GM12892 (cell line): ENCODE results near the gene CLK2.

Experiments
- POLR2A ChIP-seq: IDR thresholded peaks from 2 replicates; pipeline ENCODE4 v1.6.1; 2011; ENCODE audit warnings: low read depth, low read length, control low read depth
- POLR2AphosphoS5 ChIP-seq: IDR thresholded peaks from 2 replicates; pipeline ENCODE4 v1.6.1; 2011; ENCODE audit warnings: low read depth, low read length, control low read depth
- TAF1 ChIP-seq: IDR thresholded peaks from 2 replicates; pipeline ENCODE4 v1.6.1; 2011; ENCODE audit warnings: low read depth, mild to moderate bottlenecking, control low read depth, low read length, borderline replicate concordance

DNA sequence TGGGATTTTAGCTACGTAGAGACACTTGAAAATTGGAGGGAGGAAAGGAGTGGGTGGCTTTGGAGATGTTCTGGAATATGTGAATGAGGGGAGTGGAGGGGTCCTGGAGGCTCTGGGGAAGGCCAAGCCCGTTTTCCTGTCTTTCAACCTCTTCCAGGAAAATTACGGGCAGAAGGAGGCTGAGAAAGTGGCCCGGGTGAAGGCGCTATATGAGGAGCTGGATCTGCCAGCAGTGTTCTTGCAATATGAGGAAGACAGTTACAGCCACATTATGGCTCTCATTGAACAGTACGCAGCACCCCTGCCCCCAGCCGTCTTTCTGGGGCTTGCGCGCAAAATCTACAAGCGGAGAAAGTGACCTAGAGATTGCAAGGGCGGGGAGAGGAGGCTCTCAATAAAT, 46.9 kb upstream of the CLK2 start:
- TF ChIP-seq POLR2A (no peak), TAF1 (no peak), POLR2AphosphoS5 (no peak)
